Measurements from ENCODE around the gene CARD6.
"Not testable (repeated sequence)": the region's sequence is repeated elsewhere in the genome, so short reads cannot be mapped to it uniquely, and the experiment has no call there.

CARD6 gene

DNA sequence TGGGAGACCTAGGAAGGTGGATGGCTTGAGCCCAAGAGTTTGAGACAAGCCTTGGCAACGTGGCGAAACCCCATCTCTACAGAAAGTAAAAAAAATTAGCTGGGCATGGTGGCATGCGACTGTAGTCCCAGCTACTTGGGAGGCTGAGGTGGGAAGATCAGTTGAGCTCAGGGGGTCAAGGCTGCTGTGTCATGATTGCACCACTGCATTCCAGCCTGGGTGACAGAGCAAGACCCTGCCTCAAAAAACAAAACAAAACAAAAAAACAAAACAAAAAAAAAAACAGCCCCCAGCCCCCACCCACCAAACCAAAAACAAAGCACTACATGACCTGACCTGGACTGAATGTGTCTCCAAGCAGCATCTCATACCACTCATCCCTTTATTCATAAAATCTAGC lies 34.8 kb downstream of the CARD6 start:
- DNase-seq (ENCODE audit: low spot score) = no peak

DNA sequence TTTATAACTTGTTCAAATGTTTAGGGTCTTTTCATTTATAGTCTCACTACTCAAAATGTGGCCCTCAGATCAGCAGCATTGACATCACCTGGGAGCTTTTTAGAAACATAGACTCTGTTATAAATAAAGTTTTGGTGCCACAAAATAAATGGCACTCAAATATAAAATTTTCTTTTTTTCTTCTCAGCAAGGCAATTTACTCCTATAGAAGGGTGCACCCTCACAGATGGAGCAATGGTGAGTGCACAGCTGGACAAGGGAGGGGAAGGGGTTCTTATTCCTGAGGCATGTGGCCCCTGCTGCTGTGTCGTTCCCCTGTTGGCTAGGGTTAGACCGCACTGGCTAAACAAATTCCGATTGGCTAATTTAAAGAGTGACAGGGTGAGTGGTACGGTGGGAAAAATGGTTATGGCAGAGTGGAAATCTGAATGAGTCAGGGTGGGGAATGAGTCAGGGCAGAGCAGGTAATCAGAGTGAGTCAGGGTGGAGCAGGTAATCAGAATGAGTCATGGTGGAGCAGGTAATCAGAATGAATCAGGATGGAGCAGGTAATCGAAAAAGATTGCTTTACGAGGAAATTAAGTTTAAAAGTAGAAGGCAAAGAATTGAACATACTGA lies 36.3 kb downstream of the CARD6 start:
- no peak for DNase-seq (ENCODE audit: low spot score)

DNA sequence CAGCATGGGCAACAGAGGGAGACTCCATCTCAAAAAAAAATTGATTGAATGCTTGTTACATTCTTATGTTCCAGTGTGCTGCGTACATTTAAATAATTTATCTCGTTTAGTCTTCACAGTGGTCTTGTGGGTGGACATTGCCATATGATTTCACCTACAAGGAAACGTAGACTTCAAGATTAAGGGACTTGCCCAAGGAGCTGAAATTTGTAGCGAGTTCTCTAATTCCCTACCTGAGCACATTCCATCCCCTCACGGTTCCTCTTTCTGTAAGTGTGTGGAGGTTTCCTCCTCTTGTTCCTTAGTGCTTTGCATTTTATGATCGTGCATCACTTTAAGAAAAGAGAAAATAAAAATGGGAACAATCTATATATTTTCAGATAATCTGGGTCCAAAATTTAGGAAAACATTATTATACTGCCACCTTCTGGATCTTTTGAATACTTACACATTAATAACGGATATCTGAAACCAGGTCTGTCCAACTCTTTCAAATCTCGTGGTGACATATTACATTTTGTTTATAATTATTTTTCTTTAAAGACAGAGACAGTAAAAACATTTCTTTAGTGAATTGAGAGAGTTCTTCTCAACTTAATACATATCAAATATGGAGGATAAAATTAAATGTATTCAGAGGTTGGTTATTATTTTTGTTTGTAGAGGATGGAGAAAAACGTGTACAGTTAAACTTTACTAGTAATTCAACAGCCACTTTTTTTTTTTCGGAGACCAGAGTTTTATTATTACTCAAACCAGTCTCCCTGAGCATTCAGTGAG lies 38.2 kb downstream of the CARD6 start:
- peak; percentile 46 for DNase-seq (ENCODE audit: low spot score)

GRCh38 chr5:40882291-40882690 lies 41.1 kb downstream of the CARD6 start:
- no peak for DNase-seq (ENCODE audit: low spot score)

- DNase-seq (ENCODE audit: low spot score) = not testable (repeated sequence)
These were observed 41.9 kb downstream of the CARD6 start for GRCh38 chr5:40883051-40883450.

- DNase-seq (ENCODE audit: low spot score) = not testable (repeated sequence)
These were observed 54.6 kb downstream of the CARD6 start for GRCh38 chr5:40895440-40896425.

GRCh38 chr5:40904205-40904993 lies 63.2 kb downstream of the CARD6 start:
- peak; percentile 80 for DNase-seq (ENCODE audit: low spot score)

DNA sequence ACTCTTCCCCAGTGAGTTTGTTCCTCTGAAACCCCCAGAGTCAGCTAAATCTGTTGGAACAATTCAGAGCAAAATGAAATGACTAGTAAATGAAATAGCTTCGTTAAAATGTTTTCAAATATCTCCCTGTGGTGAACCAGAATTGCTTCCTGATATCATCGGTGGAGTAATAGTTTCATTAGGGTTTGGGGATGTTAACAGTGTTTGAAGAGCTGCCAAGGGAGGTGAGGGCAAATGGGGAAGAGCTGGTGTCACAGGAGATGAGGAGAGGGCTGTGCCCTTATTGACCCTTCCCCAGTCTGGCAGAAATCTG lies 63.8 kb downstream of the CARD6 start:
- DNase-seq (ENCODE audit: low spot score) = no peak

DNA sequence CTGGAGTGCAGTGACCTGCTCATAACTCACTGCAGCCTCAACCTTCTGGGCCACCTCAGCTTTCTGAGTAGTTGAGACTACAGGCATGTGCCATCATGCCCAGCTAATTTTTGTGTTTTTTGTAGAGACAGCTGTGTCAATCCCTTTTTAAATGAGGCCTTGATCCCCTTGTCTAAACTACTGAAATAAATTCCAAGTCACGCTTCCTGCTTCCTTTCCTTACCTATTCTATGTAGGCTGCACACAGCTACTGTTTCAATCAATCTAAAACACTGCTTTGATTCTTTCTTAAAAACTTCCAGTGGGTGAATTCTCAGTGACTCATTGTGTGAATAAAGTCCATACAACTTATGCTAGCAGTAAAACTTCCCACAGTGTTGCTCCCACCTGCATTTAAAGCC lies 65.2 kb downstream of the CARD6 start:
- no peak for DNase-seq (ENCODE audit: low spot score)

DNA sequence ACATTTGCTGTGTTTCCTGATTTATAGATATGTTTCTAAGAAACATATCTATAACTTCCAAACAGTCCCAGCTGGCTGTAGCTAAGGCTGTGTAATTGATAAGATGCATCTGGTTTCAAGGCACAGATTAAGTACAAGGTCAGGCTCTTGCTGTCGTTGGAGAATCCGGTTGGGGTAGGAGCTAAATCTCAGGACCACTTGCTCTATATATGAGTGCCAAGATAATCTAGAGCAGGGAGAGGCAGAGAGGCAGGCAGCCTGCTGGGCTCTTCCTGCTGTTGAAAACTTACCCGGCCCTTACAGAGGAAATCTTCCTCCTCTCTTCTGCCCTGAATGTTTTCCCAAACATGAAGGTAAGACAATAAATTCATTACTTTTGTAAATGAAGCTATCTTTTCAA lies 68.1 kb downstream of the CARD6 start, which contains the start of gene C7:
Gene C7 (plus strand): TSS at position 234 of the 400 bp plus-strand sequence. CDS start 114 bp downstream, at position 348.
- DNase-seq (ENCODE audit: low spot score) = no peak

- DNase-seq (ENCODE audit: low spot score) = no peak
These were observed 68.6 kb downstream of the CARD6 start for GRCh38 chr5:40909723-40910122.
